Measurements from ENCODE around the gene NPNT.

DNA sequence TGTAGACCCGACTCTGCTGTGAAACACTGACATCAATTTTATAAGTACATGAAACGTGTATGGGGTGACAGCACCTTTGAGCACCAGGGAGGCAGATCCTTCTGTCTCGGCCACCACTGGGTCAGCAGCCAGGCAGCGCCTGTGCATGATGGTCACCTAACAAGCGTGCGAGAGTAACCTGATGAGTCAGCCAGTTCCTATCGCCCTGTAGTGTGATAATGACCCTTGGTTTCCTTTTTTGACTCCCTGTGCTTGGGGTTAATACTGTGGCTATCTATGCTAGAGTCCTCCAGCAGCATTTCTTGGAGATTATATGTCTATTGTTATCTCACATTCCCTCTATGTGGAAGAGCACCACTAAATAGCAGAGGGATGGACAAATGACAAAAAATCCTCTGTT, 101.6 kb downstream of the NPNT start:
- TF ChIP-seq, protein P1, sequence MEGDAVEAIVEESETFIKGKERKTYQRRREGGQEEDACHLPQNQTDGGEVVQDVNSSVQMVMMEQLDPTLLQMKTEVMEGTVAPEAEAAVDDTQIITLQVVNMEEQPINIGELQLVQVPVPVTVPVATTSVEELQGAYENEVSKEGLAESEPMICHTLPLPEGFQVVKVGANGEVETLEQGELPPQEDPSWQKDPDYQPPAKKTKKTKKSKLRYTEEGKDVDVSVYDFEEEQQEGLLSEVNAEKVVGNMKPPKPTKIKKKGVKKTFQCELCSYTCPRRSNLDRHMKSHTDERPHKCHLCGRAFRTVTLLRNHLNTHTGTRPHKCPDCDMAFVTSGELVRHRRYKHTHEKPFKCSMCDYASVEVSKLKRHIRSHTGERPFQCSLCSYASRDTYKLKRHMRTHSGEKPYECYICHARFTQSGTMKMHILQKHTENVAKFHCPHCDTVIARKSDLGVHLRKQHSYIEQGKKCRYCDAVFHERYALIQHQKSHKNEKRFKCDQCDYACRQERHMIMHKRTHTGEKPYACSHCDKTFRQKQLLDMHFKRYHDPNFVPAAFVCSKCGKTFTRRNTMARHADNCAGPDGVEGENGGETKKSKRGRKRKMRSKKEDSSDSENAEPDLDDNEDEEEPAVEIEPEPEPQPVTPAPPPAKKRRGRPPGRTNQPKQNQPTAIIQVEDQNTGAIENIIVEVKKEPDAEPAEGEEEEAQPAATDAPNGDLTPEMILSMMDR (IDR thresholded peaks at IDR 0.05; ENCODE audit: low read length) = no peak
- no peak for TF ChIP-seq EZH2 (IDR thresholded peaks at IDR 0.05; ENCODE audit: borderline replicate concordance, low read length)
